ENCODE data around the gene GINS1.

GRCh38 chr20:25368976-25369375, 38.5 kb upstream of the GINS1 start:
- TF ChIP-seq CTCF (IDR thresholded peaks at IDR 0.05; ENCODE audit: extremely low read depth in 1 of 2, insufficient read depth in 1 of 2, low read depth in 1 of 2, low read length in 2 of 2) (no peak), POLR2A (IDR thresholded peaks at IDR 0.05; ENCODE audit: low read depth, low read length) (no peak), MYC (IDR thresholded peaks at IDR 0.05; ENCODE audit: low read depth, low read length) (no peak), JUN (IDR thresholded peaks at IDR 0.05; ENCODE audit: borderline replicate concordance, insufficient read depth, insufficient read length, low read depth) (no peak), FOS (IDR thresholded peaks at IDR 0.05; ENCODE audit: borderline replicate concordance, insufficient read depth, low read length) (no peak), EZH2 (IDR thresholded peaks at IDR 0.05; ENCODE audit: borderline replicate concordance, low read depth, low read length, severe bottlenecking) (no peak), POLR2AphosphoS5 (IDR thresholded peaks at IDR 0.05; ENCODE audit: insufficient read depth, low read depth, low read length) (no peak)

All from endothelial cell of umbilical vein (primary cell).